ENCODE data around the gene FEZF1.
A peak's percentile ranks its signal among the peaks of the same experiment; 100 is the strongest.

FEZF1 gene

DNA sequence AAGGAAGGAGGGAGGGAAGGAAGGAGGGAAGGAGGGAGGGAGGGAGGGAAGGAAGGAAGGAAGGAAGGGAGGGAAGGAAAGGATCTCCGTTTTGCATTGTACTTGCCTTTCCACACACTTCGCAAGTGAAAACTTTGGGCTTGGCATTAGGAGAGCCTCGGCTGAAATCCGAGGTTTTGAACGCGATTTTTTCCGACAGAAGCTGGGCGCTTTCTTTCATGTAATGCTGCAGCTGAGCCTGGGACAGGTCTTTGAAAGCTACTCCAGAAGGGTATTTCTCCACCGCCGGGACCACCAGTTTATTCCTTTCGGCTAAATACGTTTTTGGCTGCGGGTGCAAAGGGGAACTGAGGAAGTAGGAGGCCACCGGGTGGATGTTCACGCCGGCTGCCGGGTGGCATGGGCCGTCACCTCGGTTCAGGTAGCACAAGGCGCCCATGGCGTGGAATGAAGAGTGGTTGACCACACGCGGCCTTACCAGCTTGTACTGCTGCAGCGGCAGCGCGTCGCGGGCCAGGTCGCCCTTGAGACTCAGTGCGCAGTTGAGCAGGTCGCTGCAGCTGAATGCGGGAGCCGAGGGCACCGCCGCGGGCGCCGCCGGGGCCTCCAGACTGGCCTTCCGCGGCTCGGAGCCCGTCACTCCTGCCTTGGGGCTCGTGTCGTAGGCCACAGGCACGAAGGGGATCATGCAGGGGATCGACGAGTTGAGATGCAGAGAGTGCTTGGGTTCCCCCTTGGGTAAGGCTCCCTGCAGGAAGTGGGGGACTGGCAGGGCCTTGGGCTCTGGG is 825 bp downstream of the FEZF1 start:
- in situ Hi-C loops (cut with HindIII; ENCODE audit: low sequenced_read_pairs), result no loop called here
- DNase-seq (ENCODE audit: low read depth), result no peak
- TF ChIP-seq, protein P1, sequence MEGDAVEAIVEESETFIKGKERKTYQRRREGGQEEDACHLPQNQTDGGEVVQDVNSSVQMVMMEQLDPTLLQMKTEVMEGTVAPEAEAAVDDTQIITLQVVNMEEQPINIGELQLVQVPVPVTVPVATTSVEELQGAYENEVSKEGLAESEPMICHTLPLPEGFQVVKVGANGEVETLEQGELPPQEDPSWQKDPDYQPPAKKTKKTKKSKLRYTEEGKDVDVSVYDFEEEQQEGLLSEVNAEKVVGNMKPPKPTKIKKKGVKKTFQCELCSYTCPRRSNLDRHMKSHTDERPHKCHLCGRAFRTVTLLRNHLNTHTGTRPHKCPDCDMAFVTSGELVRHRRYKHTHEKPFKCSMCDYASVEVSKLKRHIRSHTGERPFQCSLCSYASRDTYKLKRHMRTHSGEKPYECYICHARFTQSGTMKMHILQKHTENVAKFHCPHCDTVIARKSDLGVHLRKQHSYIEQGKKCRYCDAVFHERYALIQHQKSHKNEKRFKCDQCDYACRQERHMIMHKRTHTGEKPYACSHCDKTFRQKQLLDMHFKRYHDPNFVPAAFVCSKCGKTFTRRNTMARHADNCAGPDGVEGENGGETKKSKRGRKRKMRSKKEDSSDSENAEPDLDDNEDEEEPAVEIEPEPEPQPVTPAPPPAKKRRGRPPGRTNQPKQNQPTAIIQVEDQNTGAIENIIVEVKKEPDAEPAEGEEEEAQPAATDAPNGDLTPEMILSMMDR (IDR thresholded peaks at IDR 0.05; ENCODE audit: low read depth, low read length, missing control alignments), result no peak
- H3K4me3 ChIP-seq (ENCODE audit: low read depth, low read length), result no peak overlapping the region

DNA sequence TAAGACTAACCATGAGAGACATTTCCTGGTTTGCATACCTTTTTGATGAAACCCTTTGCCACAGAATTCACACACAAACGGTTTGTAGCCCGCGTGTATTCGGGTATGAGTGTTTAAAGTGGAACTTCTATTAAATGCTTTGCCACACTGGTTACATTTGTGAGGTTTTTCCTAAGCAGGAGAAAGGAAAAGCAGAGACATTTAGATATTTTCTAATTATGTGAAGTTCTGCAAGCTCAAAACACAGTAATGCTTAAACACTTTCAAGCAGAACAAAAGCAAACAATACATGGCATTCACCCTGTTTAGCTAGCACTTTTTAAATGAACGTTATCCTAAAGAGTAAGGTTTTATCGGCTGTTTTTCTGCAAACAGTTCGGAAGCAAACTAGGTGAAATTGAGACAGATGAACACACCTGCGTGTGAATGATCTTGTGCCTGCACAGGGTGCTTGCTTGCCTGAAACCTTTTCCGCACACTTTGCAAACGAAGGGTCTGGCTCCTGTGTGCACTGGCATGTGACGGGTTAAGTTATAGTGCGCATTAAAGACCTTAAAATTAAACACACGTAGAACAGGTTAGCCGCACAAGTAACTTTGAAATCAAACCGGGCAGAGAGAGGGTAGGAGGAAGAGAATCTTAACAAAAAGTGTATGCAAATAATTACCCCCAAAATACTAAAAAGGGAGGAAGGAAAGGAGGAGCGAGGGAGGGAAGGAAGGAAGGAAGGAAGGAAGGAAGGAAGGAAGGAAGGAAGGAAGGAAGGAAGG is 1.6 kb downstream of the FEZF1 start:
- H3K4me3 ChIP-seq (ENCODE audit: low read depth, low read length), result no peak overlapping the region
- in situ Hi-C loops (cut with HindIII; ENCODE audit: low sequenced_read_pairs), result no loop called here
- no peak for DNase-seq (ENCODE audit: low read depth)
- TF ChIP-seq, protein P1 (IDR thresholded peaks at IDR 0.05; ENCODE audit: low read depth, low read length, missing control alignments), result no peak

DNA sequence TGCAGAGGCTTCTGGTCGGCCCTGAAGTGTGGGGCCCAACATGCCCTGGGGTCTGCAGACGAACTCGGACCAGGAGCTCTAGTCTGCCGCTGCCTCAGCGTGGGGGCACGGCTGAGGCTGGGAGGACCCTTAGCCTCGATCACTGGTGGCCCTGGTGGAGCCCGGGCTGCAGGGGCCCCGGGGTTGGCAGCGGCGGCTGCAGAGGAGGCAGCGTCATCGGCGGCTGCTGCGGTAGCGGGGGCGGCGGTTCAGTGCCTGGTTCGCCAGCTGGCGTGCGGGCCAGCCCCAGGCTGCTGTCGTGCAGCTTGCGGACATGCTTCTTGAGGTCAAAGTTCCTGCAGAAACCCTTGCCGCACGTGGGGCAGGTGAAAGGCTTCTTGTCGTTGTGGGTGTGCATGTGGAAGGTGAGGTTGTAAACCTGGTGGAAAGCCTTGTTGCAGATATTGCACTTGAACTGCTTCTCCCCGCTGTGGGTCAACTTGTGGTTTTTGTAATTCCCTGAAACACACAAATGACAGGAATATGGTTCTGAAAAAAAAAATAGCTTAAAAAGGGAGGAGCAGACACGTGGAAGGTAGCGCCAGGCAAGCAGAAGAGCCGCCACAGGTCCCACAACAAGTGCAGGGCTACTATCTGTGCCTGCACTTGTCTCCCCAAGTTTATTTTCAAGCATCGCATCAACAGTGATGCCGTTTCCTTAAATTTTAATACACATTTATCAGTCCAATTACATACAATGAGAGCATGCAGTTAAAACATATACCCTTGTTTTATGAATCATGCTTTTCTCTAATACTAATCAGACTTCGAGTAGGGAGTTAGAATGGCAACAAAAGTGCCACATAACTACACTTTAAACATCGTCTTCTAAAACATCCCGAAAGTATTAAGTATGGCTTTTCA is 2.4 kb downstream of the FEZF1 start:
- H3K4me3 ChIP-seq (ENCODE audit: low read depth, low read length), result no peak overlapping the region
- DNase-seq (ENCODE audit: low read depth), result no peak
- TF ChIP-seq, protein P1 (IDR thresholded peaks at IDR 0.05; ENCODE audit: low read depth, low read length, missing control alignments), result no peak
- in situ Hi-C loops (cut with HindIII; ENCODE audit: low sequenced_read_pairs), result no loop called here

DNA sequence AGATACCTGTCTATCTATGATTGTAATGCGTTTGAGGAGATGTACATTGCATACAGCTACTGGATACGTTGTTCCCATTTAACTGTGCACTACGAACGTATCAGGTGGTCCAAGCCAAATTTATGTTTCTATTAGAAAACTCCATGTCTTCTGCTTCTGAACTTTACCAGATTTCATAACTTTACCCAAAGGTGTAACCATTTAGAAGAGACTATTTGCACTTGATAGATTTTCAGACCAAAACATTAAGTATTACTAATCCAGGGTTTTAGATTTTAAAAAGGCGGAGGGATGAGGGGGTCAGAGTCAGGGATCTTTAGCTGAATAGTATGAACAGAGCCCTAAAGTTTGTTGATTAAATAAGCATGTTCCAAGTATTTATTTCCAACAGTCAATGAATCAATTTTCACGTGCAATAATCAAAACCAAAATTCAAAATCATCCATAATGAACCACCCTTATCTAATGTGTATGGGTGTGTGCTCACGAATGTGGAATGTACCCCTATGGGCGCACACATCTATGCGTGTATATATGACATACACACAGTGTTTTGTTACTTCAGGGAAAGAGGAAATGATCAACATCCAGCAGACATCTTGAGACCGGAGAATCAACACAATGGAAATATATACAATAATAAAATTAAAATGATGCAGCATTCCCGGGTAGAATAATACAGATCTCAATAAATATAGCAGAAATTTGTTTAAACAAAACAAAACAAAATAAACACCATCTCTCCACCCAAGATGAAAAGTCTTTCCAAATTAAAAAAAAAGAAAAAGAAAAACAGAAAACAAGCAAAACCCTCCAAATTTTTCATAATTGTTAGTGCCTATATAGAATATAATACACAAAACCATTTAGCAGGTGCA is 3.4 kb downstream of the FEZF1 start:
- TF ChIP-seq, protein P1 (IDR thresholded peaks at IDR 0.05; ENCODE audit: low read depth, low read length, missing control alignments), result no peak
- DNase-seq (ENCODE audit: low read depth), result no peak
- in situ Hi-C loops (cut with HindIII; ENCODE audit: low sequenced_read_pairs), result no loop called here
- H3K4me3 ChIP-seq (ENCODE audit: low read depth, low read length), result no peak overlapping the region

DNA sequence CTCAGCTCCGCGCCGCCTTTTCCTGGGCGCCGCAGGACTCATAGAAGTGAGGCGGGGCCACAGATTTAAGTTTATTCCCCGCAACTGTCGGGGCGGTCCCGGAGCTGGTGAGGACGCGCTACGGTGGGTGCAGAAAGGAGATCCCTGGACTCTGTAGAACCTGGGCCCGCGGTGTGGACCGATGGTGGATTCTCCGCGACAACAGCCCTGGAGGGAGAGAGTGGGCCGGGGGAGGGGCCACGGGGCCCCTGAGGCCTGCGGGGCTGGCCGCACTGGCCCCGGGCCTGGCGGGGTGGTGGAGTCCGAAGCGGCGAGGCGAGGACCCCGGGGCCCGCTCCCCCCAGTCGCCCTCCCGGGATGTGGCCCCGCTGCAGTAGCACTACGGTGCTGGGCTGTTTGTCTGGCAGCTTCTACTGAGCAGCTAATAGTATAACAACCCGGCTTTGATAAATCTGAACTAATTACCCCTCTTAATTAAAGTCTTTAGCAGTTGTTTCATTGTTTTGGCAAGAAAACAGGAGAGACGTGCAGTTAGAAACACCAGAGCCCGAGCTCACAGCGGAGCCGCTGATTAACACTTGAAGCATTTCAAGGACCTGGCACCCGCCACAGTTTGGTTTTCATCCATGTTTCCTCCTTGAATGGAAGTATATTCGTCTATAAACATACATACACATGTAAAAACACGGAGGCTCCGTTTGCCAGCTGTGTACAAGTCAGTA is 4.2 kb downstream of the FEZF1 start:
- DNase-seq (ENCODE audit: low read depth), result peak; percentile 15
- TF ChIP-seq, protein P1 (IDR thresholded peaks at IDR 0.05; ENCODE audit: low read depth, low read length, missing control alignments), result no peak
- in situ Hi-C loops (cut with HindIII; ENCODE audit: low sequenced_read_pairs), result no loop called here
- no peak overlapping the region for H3K4me3 ChIP-seq (ENCODE audit: low read depth, low read length)
